Fibroblast of lung (primary cell): ENCODE data around the gene CASP5. TPM values are rescaled to one million over a fixed set of nuclear protein-coding genes. Genes with fewer than 3 reads are reported as not detected.
A peak's percentile ranks its signal among the peaks of the same experiment; 100 is the strongest.

Experiments used
- DNase-seq, 2 donors: peaks; one replicate each; pipeline versions ENCODE4 v3.0.0 to v3.0.0-alpha.2; 2010; ENCODE audit warnings: low read depth in 2 of 2
- H2AFZ ChIP-seq: 2 replicates; pipeline ENCODE4 v1.5.1; 2012; ENCODE audit warnings: low read length, control low read depth, inconsistent platforms
- H3K27ac ChIP-seq: 2 replicates; pipeline ENCODE4 v1.5.1; 2011; ENCODE audit warnings: low read length, control low read depth; ENCODE audit not compliant: insufficient read depth
- H3K27me3 ChIP-seq: 2 replicates; pipeline ENCODE4 v1.5.1; 2011; ENCODE audit warnings: mild to moderate bottlenecking, low read length; ENCODE audit not compliant: control insufficient read depth, insufficient read depth
- H3K36me3 ChIP-seq: 2 replicates; pipeline ENCODE4 v1.5.1; 2011; ENCODE audit warnings: low read length; ENCODE audit not compliant: control insufficient read depth, insufficient read depth
- H3K4me1 ChIP-seq: 2 replicates; pipeline ENCODE4 v1.5.1; 2011; ENCODE audit warnings: low read length; ENCODE audit not compliant: control insufficient read depth, insufficient read depth; ENCODE audit errors: extremely low read depth
- H3K4me2 ChIP-seq: 2 replicates; pipeline ENCODE4 v1.5.1; 2011; ENCODE audit warnings: low read length, control low read depth; ENCODE audit not compliant: insufficient read depth; ENCODE audit errors: extremely low read depth
- H3K4me3 ChIP-seq, 4 experiments: fragments of 200-600 bp in 1 of 4; sonication (generic) in 1 of 4; replicated peaks in 1 of 4; 2 replicates each; pipeline ENCODE4 v1.5.1; 2011 to 2016; ENCODE audit warnings: low read length in 4 of 4, low read depth in 3 of 4, mild to moderate bottlenecking in 3 of 4, control low read depth in 2 of 4, inconsistent platforms in 1 of 4, mixed read lengths in 1 of 4; ENCODE audit not compliant: insufficient read depth in 1 of 4; ENCODE audit errors: control extremely low read depth in 1 of 4
- H3K79me2 ChIP-seq: 2 replicates; pipeline ENCODE4 v1.5.1; 2012; ENCODE audit warnings: mild to moderate bottlenecking, low read length, inconsistent platforms; ENCODE audit not compliant: control insufficient read depth, insufficient read depth
- H3K9ac ChIP-seq: 2 replicates; pipeline ENCODE4 v1.5.1; 2011; ENCODE audit warnings: mild to moderate bottlenecking, low read length, control low read depth; ENCODE audit not compliant: insufficient read depth
- H3K9me3 ChIP-seq: 2 replicates; pipeline ENCODE4 v1.5.1; 2012; ENCODE audit warnings: low read depth, low read length; ENCODE audit not compliant: control insufficient read depth, insufficient read depth
- H4K20me1 ChIP-seq: 2 replicates; pipeline ENCODE4 v1.5.1; 2011; ENCODE audit warnings: low read length; ENCODE audit not compliant: control insufficient read depth, insufficient read depth; ENCODE audit errors: extremely low read depth
- EZH2 ChIP-seq: IDR thresholded peaks from 2 replicates; pipeline ENCODE4 v1.5.1; 2012; ENCODE audit warnings: low read length, control low read depth, mild to moderate bottlenecking; ENCODE audit errors: missing control alignments
- polyA plus RNA-seq, 2 donors: library from polyadenylated mRNA; depleted of rRNA in 1 of 2; stranded (reverse) in 1 of 2; unstranded in 1 of 2; fragments of >200 nt; gene quantifications; 2 replicates each; pipeline ENCODE4 v1.2.1, GENCODE V29; 2011 to 2012; ENCODE audit warnings: missing spikeins in 1 of 2
- total RNA-seq: library from RNA; depleted of rRNA; stranded (reverse); fragments of >200 nt; gene quantifications from 2 replicates; pipeline ENCODE4 v1.2.1, GENCODE V29; 2014
- TF ChIP-seq, protein P1 (sequence below), 2 donors: IDR thresholded peaks in 1 of 2; conservative IDR thresholded peaks in 1 of 2; 1 replicate in 1 of 2; 2 replicates in 1 of 2; pipeline ENCODE4 v1.5.1; 2011 to 2012; ENCODE audit warnings: low read length in 2 of 2, control low read depth in 1 of 2, inconsistent platforms in 1 of 2, low read depth in 1 of 2, mild to moderate bottlenecking in 1 of 2

Gene CASP5
- total and polyA plus RNA-seq, 2 donors (not counting 1 experiment from before 2014, with no cell fraction given), result 0.17 TPM; not detected in 1

DNA sequence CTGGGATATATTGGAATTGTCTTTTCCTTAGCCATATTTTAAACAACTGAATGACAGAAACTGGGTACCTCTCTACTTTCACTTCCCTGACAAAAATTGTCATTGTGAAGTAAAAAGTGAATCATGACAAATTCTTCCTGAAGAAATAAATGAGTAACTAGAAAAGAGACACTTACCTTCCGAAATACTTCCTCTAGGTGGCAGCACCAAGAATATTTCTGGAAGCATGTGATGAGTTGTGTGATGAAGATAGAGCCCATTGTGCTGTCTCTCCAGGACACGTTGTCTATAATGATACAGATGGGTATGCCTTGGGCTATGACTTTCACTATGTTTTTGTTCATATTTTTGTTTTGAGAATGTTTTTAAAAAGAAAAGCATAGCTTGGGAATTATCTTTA, 76.1 kb downstream of the CASP5 start:
- Histone ChIP-seq H3K36me3 (peaks cover 14% of the 10 kb centered on the region), H3K4me3 (no peak overlapping the region)
- no peak for TF ChIP-seq EZH2
- TF ChIP-seq, protein P1, sequence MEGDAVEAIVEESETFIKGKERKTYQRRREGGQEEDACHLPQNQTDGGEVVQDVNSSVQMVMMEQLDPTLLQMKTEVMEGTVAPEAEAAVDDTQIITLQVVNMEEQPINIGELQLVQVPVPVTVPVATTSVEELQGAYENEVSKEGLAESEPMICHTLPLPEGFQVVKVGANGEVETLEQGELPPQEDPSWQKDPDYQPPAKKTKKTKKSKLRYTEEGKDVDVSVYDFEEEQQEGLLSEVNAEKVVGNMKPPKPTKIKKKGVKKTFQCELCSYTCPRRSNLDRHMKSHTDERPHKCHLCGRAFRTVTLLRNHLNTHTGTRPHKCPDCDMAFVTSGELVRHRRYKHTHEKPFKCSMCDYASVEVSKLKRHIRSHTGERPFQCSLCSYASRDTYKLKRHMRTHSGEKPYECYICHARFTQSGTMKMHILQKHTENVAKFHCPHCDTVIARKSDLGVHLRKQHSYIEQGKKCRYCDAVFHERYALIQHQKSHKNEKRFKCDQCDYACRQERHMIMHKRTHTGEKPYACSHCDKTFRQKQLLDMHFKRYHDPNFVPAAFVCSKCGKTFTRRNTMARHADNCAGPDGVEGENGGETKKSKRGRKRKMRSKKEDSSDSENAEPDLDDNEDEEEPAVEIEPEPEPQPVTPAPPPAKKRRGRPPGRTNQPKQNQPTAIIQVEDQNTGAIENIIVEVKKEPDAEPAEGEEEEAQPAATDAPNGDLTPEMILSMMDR (conservative IDR thresholded peaks at IDR 0.05 in 1 of 2, IDR thresholded peaks at IDR 0.05 in 1 of 2; ENCODE audit: low read depth in 1 of 2, low read length in 2 of 2), result peak; percentile 41 to 48

More for the DNA sequence above, 76.1 kb downstream of the CASP5 start:
- H3K79me2 ChIP-seq, result no peaks in the 10 kb centered on the region
- no peak overlapping the region for H3K4me2 ChIP-seq
- H3K9me3 ChIP-seq, result no peaks in the 10 kb centered on the region
- no peaks in the 10 kb centered on the region for H3K27me3 ChIP-seq
- no peaks in the 10 kb centered on the region for H3K4me1 ChIP-seq
- H2AFZ ChIP-seq, result no peak overlapping the region
- peak; percentile 41 to 62 for DNase-seq
- H3K27ac ChIP-seq, result no peak overlapping the region
- no peak overlapping the region for H3K9ac ChIP-seq
- H4K20me1 ChIP-seq, result no peaks in the 10 kb centered on the region

Other genes with a start within 250 kb of the CASP5 start
- 0.17 and 0.26 TPM in 2 replicates for gene CASP12, start 124.7 kb downstream of the CASP5 start, total RNA-seq
- 0.09 TPM in 1 of 2 replicates, not detected in the other for gene CASP12, start 124.7 kb downstream of the CASP5 start, polyA plus RNA-seq
- gene CASP4, start 54.6 kb downstream of the CASP5 start, total RNA-seq, result 196 TPM in 2 replicates
- gene CASP4, start 54.6 kb downstream of the CASP5 start, polyA plus RNA-seq, result 204 and 217 TPM in 2 replicates
- 82.2 and 115 TPM in 2 replicates for gene CASP1, start 12.0 kb upstream of the CASP5 start, total RNA-seq
- gene CASP1, start 12.0 kb upstream of the CASP5 start, polyA plus RNA-seq, result 45.4 and 49.9 TPM in 2 replicates
- 102 and 143 TPM in 2 replicates for gene CARD16, start 22.2 kb upstream of the CASP5 start, total RNA-seq
- 97.2 and 114 TPM in 2 replicates for gene CARD16, start 22.2 kb upstream of the CASP5 start, polyA plus RNA-seq
- not detected in 2 replicates for gene CARD18, start 116.6 kb upstream of the CASP5 start, total RNA-seq
- gene CARD18, start 116.6 kb upstream of the CASP5 start, polyA plus RNA-seq, result not detected in 2 replicates